Left lobe of liver (tissue), 1 donor: ENCODE data around the gene RNASEH1. TPM values are rescaled to one million over a fixed set of nuclear protein-coding genes. Genes with fewer than 3 reads are reported as not detected.

Source experiments
- total RNA-seq: library from RNA; stranded (reverse); gene quantifications from one replicate; pipeline ENCODE4 v1.2.1, GENCODE V29; 2021
- donor health status: DM: no; HTN: yes; CAD: no.

Gene RNASEH1
- total RNA-seq, 1 donor from 2014 or later = 9.5 TPM

Other genes starting within 250 kb of the RNASEH1 start
- 10.9 TPM for gene EIPR1, start 180.5 kb downstream of the RNASEH1 start, total RNA-seq
- 51.9 TPM for gene TRAPPC12, start 178.6 kb downstream of the RNASEH1 start, total RNA-seq
- 297 TPM for gene ADI1, start 38.8 kb downstream of the RNASEH1 start, total RNA-seq
- 388 TPM for gene RPS7, start 16.9 kb upstream of the RNASEH1 start, total RNA-seq
- gene COLEC11, start 36.8 kb upstream of the RNASEH1 start, total RNA-seq = 40.1 TPM
- gene ALLC, start 99.9 kb upstream of the RNASEH1 start, total RNA-seq = 0.20 TPM
- not detected for gene DCDC2C, start 145.2 kb upstream of the RNASEH1 start, total RNA-seq